ENCODE measurements around the gene ZNF609. TPM values are rescaled to one million over a fixed set of nuclear protein-coding genes. Genes with fewer than 3 reads are reported as not detected.

ZNF609 gene
- total and polyA plus RNA-seq, 11 donors = 5.8 to 24.5 (median 15.3) TPM

DNA sequence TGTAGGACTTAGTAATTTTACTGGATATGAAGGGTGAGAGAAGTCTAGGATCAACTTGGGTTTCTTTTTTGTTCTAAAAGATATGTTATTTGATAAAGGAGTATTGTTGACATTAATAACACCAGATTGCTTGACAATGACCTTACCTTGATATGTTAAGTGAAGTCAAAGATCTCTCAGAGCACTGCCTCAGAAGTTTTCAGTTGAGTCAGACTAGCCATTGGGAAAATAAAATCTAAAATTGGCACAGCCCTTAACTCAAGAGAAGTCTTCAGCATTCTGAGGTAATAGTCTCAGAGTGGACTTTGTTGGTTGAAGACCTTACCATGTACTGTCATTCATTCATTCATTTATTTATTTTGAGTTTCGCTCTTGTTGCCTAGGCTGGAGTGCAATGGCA lies 22.4 kb upstream of the ZNF609 start:
- intact Hi-C loops (cut with DNase I) = loop anchor here in 3 of 10 donors (10.0 kb wide), 2 partner anchors 217 to 237 kb away; no protein-coding TSS in a partner anchor
- TF ChIP-seq POLR2A (IDR thresholded peaks at IDR 0.05) = no peak
- TF ChIP-seq, protein P1, sequence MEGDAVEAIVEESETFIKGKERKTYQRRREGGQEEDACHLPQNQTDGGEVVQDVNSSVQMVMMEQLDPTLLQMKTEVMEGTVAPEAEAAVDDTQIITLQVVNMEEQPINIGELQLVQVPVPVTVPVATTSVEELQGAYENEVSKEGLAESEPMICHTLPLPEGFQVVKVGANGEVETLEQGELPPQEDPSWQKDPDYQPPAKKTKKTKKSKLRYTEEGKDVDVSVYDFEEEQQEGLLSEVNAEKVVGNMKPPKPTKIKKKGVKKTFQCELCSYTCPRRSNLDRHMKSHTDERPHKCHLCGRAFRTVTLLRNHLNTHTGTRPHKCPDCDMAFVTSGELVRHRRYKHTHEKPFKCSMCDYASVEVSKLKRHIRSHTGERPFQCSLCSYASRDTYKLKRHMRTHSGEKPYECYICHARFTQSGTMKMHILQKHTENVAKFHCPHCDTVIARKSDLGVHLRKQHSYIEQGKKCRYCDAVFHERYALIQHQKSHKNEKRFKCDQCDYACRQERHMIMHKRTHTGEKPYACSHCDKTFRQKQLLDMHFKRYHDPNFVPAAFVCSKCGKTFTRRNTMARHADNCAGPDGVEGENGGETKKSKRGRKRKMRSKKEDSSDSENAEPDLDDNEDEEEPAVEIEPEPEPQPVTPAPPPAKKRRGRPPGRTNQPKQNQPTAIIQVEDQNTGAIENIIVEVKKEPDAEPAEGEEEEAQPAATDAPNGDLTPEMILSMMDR (IDR thresholded peaks at IDR 0.05) = no peak
- 94 to 100% (median 100%) methylated on average over 1 of the region's 1 CpG for WGBS, 4 donors

DNA sequence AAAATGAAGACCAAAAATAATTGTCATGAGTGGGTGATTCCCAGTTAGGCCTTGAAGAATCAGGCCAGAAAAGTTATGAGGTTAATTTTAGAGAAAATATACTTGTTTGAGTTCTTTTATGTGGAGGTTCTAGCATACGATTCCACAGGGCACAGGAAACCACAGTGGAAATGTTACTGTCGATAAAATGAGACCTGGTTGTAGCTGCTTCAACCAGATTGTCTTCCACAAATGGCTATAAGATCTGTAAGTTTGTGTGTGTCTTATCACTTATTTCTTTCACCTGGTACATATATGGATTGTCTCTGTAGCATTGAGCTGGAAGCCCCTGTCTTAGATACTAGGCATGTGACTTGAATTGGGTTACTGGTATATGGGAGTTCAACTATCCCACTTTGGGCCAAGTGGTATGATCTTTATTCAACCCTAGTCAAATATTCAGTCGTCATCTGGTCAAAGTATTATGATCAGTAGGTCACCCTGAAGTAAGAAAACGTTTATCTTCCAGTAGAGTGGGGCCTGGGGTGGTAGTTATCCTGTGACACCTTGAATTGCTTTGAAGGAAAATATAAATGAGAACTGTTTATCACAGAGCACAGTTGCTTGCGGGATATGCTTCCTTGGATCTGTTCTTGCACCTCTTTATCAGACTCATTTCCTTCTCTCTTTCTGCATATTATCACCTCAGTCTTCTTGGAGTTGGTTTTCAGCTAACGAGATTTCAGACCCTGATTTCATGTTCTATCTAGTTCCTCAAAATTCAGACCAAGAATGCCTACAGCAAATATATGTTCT lies 21.5 kb upstream of the ZNF609 start:
- DNase-seq = no peak
- peaks cover 0 to 15% (median 2%) of the 10 kb centered on the region in 9 donors for H3K36me3 ChIP-seq
- 69 to 82% (median 79%) methylated on average over 6 of the region's 6 CpGs for WGBS, 4 donors
- H3K27me3 ChIP-seq = no peaks in the 10 kb centered on the region
- ATAC-seq = no peak
- H3K9me3 ChIP-seq = no peaks in the 10 kb centered on the region
- no peak overlapping the region for H3K4me3 ChIP-seq
- no peak for TF ChIP-seq POLR2A (IDR thresholded peaks at IDR 0.05)
- TF ChIP-seq, protein P1 (IDR thresholded peaks at IDR 0.05) = no peak
- peaks cover 0 to 12% (median 5%) of the 10 kb centered on the region in 12 donors for H3K4me1 ChIP-seq
- intact Hi-C loops (cut with DNase I) = loop anchor here in 3 of 10 donors (10.0 kb wide), 2 partner anchors 216 to 236 kb away; no protein-coding TSS in a partner anchor
- no peak overlapping the region for H3K27ac ChIP-seq

More for the DNA sequence above, 22.4 kb upstream of the ZNF609 start:
- peaks cover 0 to 4% (median 0%) of the 10 kb centered on the region in 12 donors for H3K4me1 ChIP-seq
- no peak overlapping the region for H3K4me3 ChIP-seq
- H3K9me3 ChIP-seq = no peaks in the 10 kb centered on the region
- peaks cover 0 to 24% (median 4%) of the 10 kb centered on the region in 9 donors for H3K36me3 ChIP-seq
- no peaks in the 10 kb centered on the region for H3K27me3 ChIP-seq
- DNase-seq = no peak
- H3K27ac ChIP-seq = no peak overlapping the region
- ATAC-seq = no peak

DNA sequence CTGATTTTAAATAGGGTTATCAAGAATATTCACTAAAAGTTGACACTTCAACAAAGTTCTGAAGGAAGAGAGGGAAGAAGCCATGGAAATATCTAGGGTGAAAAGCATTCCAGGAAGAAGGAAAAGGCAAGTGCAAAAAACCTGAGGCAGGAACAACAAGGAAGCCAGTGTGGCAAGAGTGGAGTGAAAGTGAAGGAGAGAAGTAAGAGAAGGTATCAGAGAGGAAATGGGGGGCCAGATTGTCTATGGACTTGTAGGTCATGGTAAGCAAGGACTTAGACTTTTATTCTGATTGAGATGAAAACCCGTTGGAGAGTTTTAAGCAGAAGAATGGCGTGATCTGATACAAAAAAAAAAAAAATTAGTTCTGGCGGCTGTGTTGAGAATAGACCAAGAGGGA lies 18.5 kb upstream of the ZNF609 start:
- Histone ChIP-seq H3K36me3 (peaks cover 0 to 30% (median 18%) of the 10 kb centered on the region in 9 donors), H3K4me1 (peaks cover 0 to 24% (median 5%) of the 10 kb centered on the region in 12 donors), H3K27me3 (no peaks in the 10 kb centered on the region), H3K9me3 (no peaks in the 10 kb centered on the region), H3K27ac (no peak overlapping the region), H3K4me3 (no peak overlapping the region)
- TF ChIP-seq, protein P1 (IDR thresholded peaks at IDR 0.05) = no peak
- TF ChIP-seq POLR2A (IDR thresholded peaks at IDR 0.05) = no peak
- no peak for DNase-seq
- intact Hi-C loops (cut with DNase I) = no loop called here
- 93 to 97% (median 94%) methylated on average over 3 of the region's 3 CpGs for WGBS, 4 donors
- no peak for ATAC-seq

DNA sequence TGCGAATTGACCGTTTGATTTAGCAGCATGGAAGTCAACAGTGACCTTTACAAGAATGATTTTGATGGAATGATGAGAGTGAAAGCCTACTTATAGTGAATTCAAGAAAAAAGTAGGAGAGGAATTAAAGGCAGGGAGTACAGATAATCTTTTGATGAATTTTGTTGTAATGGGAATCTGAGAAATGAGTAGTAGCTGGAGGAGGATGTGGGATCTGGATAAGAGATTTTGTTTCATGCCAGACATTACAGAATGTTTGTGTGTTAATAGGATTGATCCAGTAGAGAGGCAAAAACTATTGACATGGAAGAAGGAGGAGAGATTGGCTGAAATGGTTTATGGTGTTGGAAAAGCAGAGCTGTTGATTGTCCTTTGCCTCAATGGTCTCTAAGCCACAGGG lies 17.4 kb upstream of the ZNF609 start:
- H3K4me3 ChIP-seq = no peak overlapping the region
- no peaks in the 10 kb centered on the region for H3K9me3 ChIP-seq
- TF ChIP-seq, protein P1 (IDR thresholded peaks at IDR 0.05) = no peak
- TF ChIP-seq POLR2A (IDR thresholded peaks at IDR 0.05) = no peak
- H3K27ac ChIP-seq = peak overlapping the region in 3 of 12 donors; percentile 33 to 75 (median 53)
- peaks cover 0 to 24% (median 5%) of the 10 kb centered on the region in 12 donors for H3K4me1 ChIP-seq
- H3K27me3 ChIP-seq = no peaks in the 10 kb centered on the region
- WGBS, 4 donors = 84 to 90% (median 87%) methylated on average over 2 of the region's 2 CpGs
- H3K36me3 ChIP-seq = peaks cover 0 to 41% (median 30%) of the 10 kb centered on the region in 9 donors
- intact Hi-C loops (cut with DNase I) = no loop called here
- DNase-seq (no peak), ATAC-seq (no peak)
